WTC11 (cell line): ENCODE measurements around the gene CEP70.

Experiments used
- AR ChIP-seq: fragments of 250-450 bp; sonication (Bioruptor Pico); IDR thresholded peaks from 2 replicates; pipeline ENCODE4 v1.9.0; 2021; ENCODE audit warnings: mild to moderate bottlenecking
- ZBTB21 ChIP-seq: sonication (generic); formaldehyde crosslinking; IDR thresholded peaks from 2 replicates; pipeline ENCODE4 v1.8.1; 2023; ENCODE audit warnings: mild to moderate bottlenecking, missing genetic modification reagents, borderline replicate concordance
- TF ChIP-seq, protein P1 (sequence below): fragments of 200-600 bp; IDR thresholded peaks from 2 replicates; pipeline ENCODE4 v1.8.0; 2022; ENCODE audit warnings: antibody characterized with exemption

DNA sequence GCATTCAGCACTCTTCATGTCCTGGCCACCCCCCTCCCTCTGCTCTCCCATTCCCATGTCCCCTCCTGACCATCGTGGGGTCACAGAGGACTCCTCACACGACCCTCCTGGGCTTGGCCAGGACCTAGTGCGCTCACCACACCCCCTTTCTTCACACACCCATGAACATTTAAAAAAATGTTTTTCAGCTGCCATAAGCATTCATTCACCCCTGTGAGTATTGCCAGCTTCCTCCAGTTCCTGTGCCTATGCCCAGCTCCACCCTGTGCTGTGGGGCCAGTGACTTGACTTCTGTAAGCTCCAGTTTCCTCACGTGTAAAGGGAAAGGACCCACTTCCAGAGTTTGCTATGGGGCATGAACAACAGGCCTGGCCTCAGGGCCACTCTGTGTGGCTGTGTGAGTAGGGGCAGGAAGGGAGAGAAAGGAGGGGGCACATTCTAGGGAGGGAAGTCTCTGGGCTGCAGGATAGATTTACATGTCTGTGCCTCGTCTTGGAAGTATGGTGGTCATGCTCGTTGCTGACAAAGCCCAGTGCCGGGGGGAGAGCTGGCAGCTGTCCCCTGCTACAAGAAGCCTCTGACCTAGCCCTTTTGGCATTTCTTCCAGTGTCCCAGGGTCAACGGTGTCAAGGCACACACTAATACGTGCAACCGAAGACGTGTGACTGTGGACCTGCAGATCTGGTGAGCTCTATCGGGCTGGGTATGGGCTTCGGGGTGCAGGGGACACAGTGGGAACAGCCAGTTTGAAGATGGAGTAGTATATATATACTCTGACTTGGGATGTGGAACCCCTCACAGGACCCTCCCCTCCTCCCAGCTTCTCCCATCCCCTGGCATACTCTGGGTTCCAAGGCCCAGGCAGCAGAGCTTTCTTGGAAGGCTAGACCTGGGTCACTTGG, 136.8 kb downstream of the CEP70 start:
- TF ChIP-seq ZBTB21 (CRISPR knock-in tag) = no peak
- TF ChIP-seq, protein P1, sequence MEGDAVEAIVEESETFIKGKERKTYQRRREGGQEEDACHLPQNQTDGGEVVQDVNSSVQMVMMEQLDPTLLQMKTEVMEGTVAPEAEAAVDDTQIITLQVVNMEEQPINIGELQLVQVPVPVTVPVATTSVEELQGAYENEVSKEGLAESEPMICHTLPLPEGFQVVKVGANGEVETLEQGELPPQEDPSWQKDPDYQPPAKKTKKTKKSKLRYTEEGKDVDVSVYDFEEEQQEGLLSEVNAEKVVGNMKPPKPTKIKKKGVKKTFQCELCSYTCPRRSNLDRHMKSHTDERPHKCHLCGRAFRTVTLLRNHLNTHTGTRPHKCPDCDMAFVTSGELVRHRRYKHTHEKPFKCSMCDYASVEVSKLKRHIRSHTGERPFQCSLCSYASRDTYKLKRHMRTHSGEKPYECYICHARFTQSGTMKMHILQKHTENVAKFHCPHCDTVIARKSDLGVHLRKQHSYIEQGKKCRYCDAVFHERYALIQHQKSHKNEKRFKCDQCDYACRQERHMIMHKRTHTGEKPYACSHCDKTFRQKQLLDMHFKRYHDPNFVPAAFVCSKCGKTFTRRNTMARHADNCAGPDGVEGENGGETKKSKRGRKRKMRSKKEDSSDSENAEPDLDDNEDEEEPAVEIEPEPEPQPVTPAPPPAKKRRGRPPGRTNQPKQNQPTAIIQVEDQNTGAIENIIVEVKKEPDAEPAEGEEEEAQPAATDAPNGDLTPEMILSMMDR = no peak
- no peak for TF ChIP-seq AR (CRISPR knock-in tag)
